GM19023 (cell line): Measurements from ENCODE around the gene TAF4B.
"Not testable (repeated sequence)": the region's sequence is repeated elsewhere in the genome, so short reads cannot be mapped to it uniquely, and the experiment has no call there.

Experiments used
- ATAC-seq: cut with Tn5 transposase; IDR thresholded peaks from one replicate; pipeline ENCODE4 v1.9.1; 2021; ENCODE audit warnings: mild to moderate bottlenecking, moderate library complexity; ENCODE audit not compliant: unreplicated experiment

TAF4B gene

DNA sequence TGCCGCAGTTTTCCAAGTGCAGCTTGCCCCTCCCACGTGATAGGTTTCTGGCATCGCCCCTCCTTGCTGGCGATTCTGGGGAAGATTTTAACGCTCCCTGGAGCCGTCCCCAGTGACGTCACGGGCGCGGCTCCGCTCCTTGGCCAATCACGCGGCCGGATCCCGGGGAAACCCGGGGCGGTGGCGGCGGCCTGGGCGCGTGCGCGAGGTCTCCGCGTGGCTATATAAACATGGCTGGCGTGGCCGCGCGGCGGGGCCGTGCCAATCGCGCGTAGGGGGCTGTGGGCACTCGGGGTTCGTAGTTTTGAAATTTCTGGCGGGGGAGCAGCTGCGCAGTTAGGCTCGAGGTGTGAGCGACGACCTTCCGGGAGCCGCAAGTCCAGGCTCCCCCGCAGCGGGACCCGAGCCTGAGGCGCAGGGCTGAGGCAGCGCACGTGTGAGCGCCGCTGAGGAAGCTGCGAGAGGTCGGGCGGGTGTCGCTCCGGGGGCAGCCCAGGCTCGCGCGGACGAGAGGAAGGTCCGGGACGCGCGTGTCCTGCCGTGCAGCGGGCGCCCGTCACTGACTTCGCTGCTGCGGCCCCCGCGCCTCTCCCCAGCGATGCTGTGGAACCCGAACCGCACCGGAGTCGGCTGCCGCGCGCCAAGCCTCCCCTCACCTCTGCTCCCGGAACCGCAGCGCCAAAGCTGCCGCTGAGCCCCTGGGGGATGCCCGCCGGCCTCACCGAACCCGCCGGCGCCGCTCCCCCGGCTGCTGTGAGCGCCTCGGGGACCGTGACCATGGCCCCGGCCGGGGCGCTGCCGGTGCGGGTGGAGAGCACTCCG, at the start of gene TAF4B:
Gene TAF4B, plus strand, starts transcription at position 217 of the 822 bp plus-strand sequence. Its CDS starts 489 bp downstream, at position 706.
- ATAC-seq: peak; percentile 86

DNA sequence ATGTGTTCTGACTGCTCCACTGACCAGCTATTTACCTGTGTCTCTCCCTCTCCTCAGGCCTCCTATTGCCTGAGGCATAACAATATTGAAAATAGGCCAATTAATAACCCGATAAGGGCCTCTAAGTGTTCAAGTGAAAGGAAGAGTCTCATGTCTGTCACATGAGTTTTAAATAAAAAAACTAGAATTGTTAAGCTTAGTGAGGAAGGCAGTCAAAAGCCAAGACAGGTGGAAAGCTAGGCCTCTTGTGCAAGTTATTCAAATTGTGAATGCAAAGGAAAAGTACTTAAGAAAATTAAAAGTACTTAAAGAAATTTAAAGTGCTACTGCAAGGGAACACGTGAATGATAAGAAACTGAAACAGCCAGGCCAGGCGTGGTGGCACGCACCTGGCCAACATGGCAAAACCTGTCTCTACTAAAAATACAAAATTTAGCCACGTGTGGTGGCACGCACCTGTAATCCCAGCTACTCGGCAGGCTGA, 44.9 kb upstream of the TAF4B start:
- ATAC-seq: peak; percentile 59

DNA sequence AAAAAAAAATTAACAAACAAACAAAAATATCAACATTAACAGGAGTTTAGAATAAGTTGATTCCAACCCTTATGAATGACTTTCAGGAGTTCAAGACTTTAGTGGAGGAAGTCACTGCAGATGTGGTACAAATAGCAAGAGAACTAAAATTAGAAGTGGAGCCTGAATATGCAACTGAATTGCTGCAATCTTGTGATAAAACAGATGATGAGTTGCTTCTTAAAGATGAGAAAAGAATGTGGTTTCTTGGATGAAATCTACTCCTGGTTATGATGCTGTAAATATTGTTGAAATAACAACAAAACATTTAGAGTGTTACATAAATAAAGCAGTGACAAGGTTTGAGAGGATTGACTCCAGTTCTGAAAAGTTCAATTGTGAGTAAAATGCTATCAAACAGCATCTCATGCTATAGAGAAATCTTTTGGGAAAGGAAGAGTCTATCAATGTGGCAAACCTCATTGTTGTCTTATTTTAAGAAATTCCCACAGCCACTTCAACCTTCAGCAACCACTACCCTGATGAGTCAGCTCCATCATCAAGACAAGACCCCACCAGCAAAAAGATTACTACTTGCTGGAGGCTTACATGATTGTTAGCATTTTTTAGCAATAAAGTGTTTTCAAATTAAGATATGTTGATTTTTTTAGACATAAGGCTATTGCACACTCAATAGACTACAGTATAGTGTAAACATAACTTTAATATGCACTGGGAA, 42.7 kb upstream of the TAF4B start:
- ATAC-seq: no peak

GRCh38 chr18:26185267-26185666, 41.0 kb upstream of the TAF4B start:
- ATAC-seq: no peak

DNA sequence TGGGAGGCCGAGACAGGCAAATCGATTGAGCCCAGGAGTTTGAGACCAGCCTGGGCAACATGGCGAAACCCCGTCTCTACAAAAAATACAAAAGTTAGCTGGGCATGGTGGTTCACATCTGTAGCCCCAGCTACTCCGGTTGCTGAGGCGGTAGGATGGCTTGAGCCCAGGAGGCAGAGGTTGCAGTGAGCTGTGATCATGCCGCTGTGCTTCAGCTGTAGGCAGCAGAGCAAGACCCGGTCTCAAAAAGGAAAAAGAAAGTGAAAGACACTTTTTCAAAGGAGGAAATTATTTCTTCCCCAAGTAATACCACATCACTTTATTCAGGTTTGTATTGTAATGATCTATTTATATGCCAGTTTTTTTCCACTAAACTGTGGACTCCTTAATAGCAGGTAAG, 35.7 kb upstream of the TAF4B start:
- peak; percentile 81 for ATAC-seq

GRCh38 chr18:26192233-26192632, 34.0 kb upstream of the TAF4B start:
- no peak for ATAC-seq

GRCh38 chr18:26196605-26197004, 29.6 kb upstream of the TAF4B start:
- ATAC-seq: no peak

DNA sequence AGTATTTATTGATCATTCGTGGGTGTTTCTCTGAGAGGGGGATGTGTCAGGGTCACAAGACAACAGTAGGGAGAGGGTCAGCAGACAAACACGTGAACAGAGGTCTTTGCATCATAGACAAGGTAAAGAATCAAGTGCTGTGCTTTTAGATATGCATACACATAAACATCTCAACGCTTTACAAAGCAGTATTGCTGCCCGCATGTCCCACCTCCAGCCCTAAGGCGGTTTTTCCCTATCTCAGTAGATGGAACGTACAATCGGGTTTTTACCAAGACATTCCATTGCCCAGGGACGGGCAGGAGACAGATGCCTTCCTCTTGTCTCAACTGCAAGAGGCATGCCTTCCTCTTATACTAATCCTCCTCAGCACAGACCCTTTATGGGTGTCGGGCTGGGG, 24.2 kb upstream of the TAF4B start:
- ATAC-seq: not testable (repeated sequence)

GRCh38 chr18:26205318-26205717, 20.9 kb upstream of the TAF4B start:
- ATAC-seq: no peak

DNA sequence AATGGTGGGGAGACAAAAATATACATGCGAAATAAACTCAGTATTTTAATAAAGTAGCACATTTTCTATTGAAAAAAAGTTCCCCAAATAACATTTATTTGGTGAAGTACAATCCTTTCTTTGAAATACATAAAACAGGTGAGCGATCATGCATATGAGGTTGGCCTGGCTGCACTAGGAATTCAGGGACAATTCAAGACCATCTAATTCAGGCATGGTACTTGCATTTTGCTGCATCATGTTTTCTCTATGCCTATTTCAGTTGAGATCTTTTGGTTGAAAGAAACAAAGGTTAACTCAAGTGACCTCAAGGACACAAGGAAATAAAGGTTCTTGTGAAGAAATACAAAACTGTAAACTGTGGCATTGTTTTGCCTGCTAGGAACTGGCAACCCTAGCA, 19.8 kb upstream of the TAF4B start:
- ATAC-seq: no peak

DNA sequence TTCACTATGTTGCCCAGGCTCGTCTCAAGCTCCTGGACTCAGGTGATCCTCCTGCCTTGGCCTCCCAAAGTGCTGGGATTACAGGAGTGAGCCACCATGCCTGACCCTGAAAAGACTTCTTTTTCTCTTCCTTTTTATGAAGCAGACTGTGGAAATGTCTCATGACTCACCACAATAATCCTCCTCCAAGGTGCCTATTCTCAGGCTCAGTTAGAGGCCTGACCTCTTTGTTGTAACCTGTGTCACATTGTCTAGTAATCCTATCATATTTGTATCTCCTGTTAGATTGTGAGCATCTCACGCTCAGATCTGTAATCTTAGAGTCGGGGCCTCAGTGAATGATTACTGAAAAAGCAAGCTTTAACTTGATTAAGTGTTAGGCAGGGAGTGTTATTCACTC, 18.3 kb upstream of the TAF4B start:
- no peak for ATAC-seq

DNA sequence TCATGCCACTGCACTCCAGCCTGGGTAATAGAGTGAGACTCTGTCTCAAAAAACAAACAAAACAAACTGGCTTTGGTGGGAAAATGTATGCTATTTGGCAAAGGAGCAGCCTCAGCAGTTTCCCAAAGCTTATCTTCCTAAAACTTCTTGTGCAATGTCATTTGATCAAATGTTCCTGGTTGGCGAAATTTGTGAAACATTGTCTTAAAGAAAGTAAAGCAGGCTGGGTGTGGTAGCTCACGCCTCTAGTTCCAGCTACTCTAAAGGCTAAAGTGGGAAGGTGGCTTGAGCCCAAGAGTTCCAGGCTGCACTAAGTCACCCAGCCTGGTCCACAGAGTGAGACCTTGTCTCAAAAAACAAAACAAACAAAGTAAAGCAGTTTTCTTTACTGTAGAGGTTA, 17.3 kb upstream of the TAF4B start:
- no peak for ATAC-seq

DNA sequence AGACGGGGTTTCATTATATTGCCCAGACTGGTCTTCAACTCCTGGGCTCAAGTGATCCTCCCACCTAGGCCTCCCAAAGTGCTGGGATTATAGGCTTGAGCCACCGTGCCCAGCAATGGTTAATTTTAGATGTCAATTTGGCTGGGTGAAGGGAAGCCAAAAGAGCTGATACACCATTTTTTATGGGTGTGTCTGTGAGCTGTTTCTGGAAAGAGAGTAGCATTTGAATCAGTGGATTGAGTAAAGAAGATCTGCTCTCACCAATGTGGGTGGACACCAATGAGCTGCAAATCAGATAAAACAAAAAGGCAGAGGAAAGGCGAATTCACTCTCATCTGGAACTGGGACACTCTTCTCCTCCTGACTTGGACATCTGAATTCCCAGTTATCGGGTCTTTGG, 16.1 kb upstream of the TAF4B start:
- ATAC-seq: no peak

- peak; percentile 92 for ATAC-seq
Measured at GRCh38 chr18:26215247-26215970, 10.8 kb upstream of the TAF4B start.

GRCh38 chr18:26225022-26225693, 1.1 kb upstream of the TAF4B start:
- no peak for ATAC-seq

DNA sequence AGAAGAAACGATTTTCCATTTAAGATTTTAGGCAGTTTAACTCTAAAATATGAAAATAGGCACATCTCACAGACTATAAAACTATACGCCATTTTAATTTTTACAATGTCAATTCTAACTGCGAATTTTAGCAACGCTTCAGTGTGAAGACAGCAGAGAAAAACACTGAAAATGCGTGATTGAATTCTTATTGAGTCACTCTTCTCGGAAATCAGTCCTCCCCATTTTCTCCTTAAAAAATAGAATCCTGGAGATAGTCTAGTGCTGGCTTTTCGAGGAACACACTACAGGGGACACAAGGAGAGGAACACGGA, 373 bp upstream of the TAF4B start:
- no peak for ATAC-seq

GRCh38 chr18:26227051-26227670, 916 bp downstream of the TAF4B start:
- no peak for ATAC-seq

DNA sequence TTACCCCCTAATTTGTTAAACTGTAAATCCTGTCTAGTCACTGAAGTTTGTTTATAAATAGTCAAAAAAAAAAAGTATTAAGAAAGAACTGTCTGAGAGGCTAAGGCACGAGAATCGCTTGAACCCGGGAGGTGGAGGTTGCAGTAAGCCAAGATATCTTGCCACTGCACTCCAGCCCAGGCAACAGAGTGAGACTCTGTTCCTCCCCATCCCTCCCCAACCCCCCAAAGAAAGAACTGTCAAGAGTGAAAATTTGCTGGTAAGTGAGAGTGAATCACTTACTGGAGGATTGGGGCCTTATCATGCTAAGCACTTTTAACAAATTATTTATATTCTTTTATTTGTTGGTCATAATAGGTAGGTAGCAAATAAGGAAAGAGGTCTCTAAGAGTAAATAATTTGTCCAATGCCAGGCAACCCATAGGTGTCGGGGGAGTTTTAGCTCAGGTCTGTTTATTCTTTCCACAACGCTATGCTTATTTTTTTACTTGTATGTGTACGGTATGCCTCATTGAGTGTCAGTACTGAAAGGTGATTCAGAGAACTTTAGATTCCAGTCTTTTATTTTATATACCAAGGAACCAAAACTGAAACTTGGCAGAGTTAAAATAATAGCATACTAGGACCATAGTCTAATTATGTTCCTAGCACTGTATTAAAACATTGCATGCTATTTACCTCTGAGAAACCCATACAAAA, 2.5 kb downstream of the TAF4B start:
- no peak for ATAC-seq

DNA sequence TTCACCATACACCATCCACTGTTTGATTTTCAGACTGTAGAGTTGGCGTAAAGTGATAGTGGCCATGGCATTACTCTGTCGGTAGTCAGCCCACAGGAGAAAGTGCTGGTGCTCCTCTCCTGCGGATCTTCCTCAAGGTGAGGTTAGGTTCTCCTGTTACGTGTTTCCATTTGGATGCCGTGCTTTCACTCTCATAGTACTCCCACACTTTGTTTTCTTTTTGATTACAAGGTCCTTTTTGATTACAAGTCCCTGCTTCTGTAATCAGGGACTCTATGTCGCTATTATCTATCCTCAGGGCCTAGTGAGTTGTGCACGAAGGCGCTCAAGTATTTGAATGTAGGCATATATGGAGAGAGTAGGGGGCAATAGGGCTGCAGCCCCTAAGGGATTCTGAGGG, 4.3 kb downstream of the TAF4B start:
- ATAC-seq: no peak

DNA sequence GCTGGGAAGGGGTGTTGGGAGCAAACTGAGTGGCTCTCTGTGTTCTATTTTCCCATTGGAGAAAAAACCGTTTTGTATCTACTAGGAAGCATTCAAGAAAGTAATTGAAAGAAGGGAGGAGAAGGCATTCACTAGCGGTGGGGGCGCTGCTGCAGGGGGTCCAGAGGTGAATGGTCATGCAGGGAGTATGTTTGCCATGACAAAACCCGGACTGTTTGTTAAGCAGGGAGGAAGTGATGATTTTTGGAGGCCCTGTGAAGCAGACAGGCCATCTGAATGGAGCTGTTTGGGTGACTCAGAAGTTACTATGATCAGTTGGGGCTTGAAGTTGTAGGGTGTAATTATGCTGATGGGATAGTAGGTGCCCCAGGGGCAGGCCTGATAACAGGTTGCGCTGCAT, 7.0 kb downstream of the TAF4B start:
- no peak for ATAC-seq
